Gastrocnemius medialis (tissue), 4 donors: ENCODE measurements around the gene B3GALT4. TPM values are rescaled to one million over a fixed set of nuclear protein-coding genes. Genes with fewer than 3 reads are reported as not detected.

ENCODE experiments used
- ATAC-seq, 2 donors: fragments of 150-250 bp; one replicate each; pipeline ENCODE4 v1.9.1; 2016
- DNase-seq, 2 donors: peaks; one replicate each; pipeline ENCODE4 v3.0.0-alpha.2; 2019
- H3K27ac ChIP-seq, 4 donors: fragments of 200-600 bp; sonication (generic); 1 replicate in 1 of 4; 2 replicates in 3 of 4; pipeline ENCODE4 v1.5.1; 2016 to 2018; ENCODE audit warnings: mild to moderate bottlenecking in 2 of 4, moderate library complexity in 1 of 4
- H3K27me3 ChIP-seq, 3 donors: fragments of 200-600 bp; sonication (generic) in 2 of 3; 1 replicate in 1 of 3; 2 replicates in 2 of 3; pipeline versions ENCODE4 v1.5.1 to v1.6.0; 2016 to 2019; ENCODE audit warnings: mild to moderate bottlenecking in 1 of 3, moderate library complexity in 1 of 3
- H3K36me3 ChIP-seq, 2 donors: fragments of 200-600 bp; sonication (generic) in 1 of 2; one replicate each; pipeline ENCODE4 v1.5.1; 2017 to 2018
- H3K4me1 ChIP-seq, 2 donors: fragments of 200-600 bp; sonication (generic) in 1 of 2; one replicate each; pipeline ENCODE4 v1.5.1; 2016 to 2017; ENCODE audit warnings: mild to moderate bottlenecking in 2 of 2
- H3K4me3 ChIP-seq, 4 donors: fragments of 200-600 bp; sonication (generic) in 3 of 4; 1 replicate in 1 of 4; 2 replicates in 3 of 4; pipeline ENCODE4 v1.5.1; 2016 to 2019; ENCODE audit warnings: mild to moderate bottlenecking in 2 of 4
- H3K9me3 ChIP-seq, 3 donors: fragments of 200-600 bp; sonication (generic) in 2 of 3; 1 replicate in 1 of 3; 2 replicates in 2 of 3; pipeline ENCODE4 v1.5.1; 2016 to 2019
- CTCF ChIP-seq, 5 experiments: fragments of 450-650 bp in 3 of 5; fragments of 200-600 bp in 2 of 5; sonication (generic) in 2 of 5; IDR thresholded peaks in 4 of 5; conservative IDR thresholded peaks in 1 of 5; 1 replicate in 4 of 5; 2 replicates in 1 of 5; pipeline ENCODE4 v1.5.1; 2016 to 2019; ENCODE audit warnings: antibody characterized with exemption in 5 of 5, mild to moderate bottlenecking in 3 of 5, moderate library complexity in 3 of 5
- POLR2A ChIP-seq, 2 donors: fragments of 450-650 bp; IDR thresholded peaks; one replicate each; pipeline ENCODE4 v1.6.1; 2017; ENCODE audit warnings: antibody characterized with exemption in 2 of 2, mild to moderate bottlenecking in 2 of 2, moderate library complexity in 2 of 2
- in situ Hi-C, 4 donors: fragments of 200-750 bp; cut with MboI; loops; one replicate each; pipeline versions ENCODE4 v1.15.0 to v1.8.0; 2017; ENCODE audit warnings: low sequenced_read_pairs in 4 of 4
- intact Hi-C: fragments of 100-400 bp; cut with DNase I; formaldehyde crosslinking; loops from one replicate; pipeline ENCODE4 v1.15.1; 2023; ENCODE audit warnings: low total_unique reads
- total RNA-seq, 4 donors: library from RNA; depleted of rRNA; stranded (reverse); fragments of >200 nt; gene quantifications; one replicate each; pipeline versions ENCODE4 v1.1.0 to v1.2.3, GENCODE V29; 2016

The B3GALT4 gene
- total RNA-seq, 4 donors from 2014 or later, result 1.0 to 2.0 (median 1.7) TPM

GRCh38 chr6:33248643-33248931 is 28.3 kb upstream of the B3GALT4 start:
- TF ChIP-seq CTCF (IDR thresholded peaks at IDR 0.05 in 4 of 5, conservative IDR thresholded peaks at IDR 0.05 in 1 of 5) (peak in 2 of 5 experiments; percentile 6 to 16), POLR2A (IDR thresholded peaks at IDR 0.05) (no peak)

GRCh38 chr6:33248932-33249731 is 27.8 kb upstream of the B3GALT4 start:
- Histone ChIP-seq H3K4me1 (peaks cover 10 to 17% of the 10 kb centered on the region in 2 donors), H3K4me3 (peak overlapping the region; percentile 54 to 83 (median 65)), H3K27ac (peak overlapping the region; percentile 84 to 96 (median 88)), H3K27me3 (no peaks in the 10 kb centered on the region), H3K9me3 (no peaks in the 10 kb centered on the region), H3K36me3 (peaks cover 0 to 15% of the 10 kb centered on the region in 2 donors)
- peak; percentile 96 to 98 for ATAC-seq
- DNase-seq, result peak; percentile 96 to 98
- peak in 2 of 5 experiments; percentile 16 to 30 for TF ChIP-seq CTCF (IDR thresholded peaks at IDR 0.05 in 4 of 5, conservative IDR thresholded peaks at IDR 0.05 in 1 of 5)
- TF ChIP-seq POLR2A (IDR thresholded peaks at IDR 0.05), result peak; percentile 51 to 63
- in situ Hi-C loops, result loop anchor here (5.0 to 10.0 kb wide), 6 partner anchors 54 to 234 kb away; partner anchors contain the start of gene COL11A2 (in 1 of the 4)
- intact Hi-C loops, result loop anchor here (1.0 to 5.0 kb wide), 9 partner anchors 24 to 316 kb away; partner anchors contain the start of genes BRD2, RGL2, RING1 and RPS18

More at GRCh38 chr6:33248643-33248931, 28.3 kb upstream of the B3GALT4 start:
- H3K36me3 ChIP-seq, result peaks cover 0 to 15% of the 10 kb centered on the region in 2 donors
- no peaks in the 10 kb centered on the region for H3K27me3 ChIP-seq
- no peaks in the 10 kb centered on the region for H3K9me3 ChIP-seq
- in situ Hi-C loops (loop anchor here (5.0 to 10.0 kb wide), 6 partner anchors 54 to 234 kb away; partner anchors contain the start of gene COL11A2 (in 1 of the 4)), intact Hi-C loops (loop anchor here (1.0 to 5.0 kb wide), 8 partner anchors 24 to 316 kb away; partner anchors contain the start of genes BRD2, RGL2, RING1 and RPS18)
- peak overlapping the region; percentile 84 to 96 (median 88) for H3K27ac ChIP-seq
- peaks cover 10 to 17% of the 10 kb centered on the region in 2 donors for H3K4me1 ChIP-seq
- H3K4me3 ChIP-seq, result peak overlapping the region; percentile 54 to 75 (median 65)
- DNase-seq (no peak), ATAC-seq (peak; percentile 25 to 35)

- TF ChIP-seq CTCF (IDR thresholded peaks at IDR 0.05 in 4 of 5, conservative IDR thresholded peaks at IDR 0.05 in 1 of 5), result no peak
- no peak for TF ChIP-seq POLR2A (IDR thresholded peaks at IDR 0.05)
- H3K27ac ChIP-seq, result peak overlapping the region; percentile 84 to 96 (median 88)
- H3K27me3 ChIP-seq, result no peaks in the 10 kb centered on the region
- peaks cover 0 to 15% of the 10 kb centered on the region in 2 donors for H3K36me3 ChIP-seq
- H3K4me1 ChIP-seq, result peaks cover 10 to 17% of the 10 kb centered on the region in 2 donors
- intact Hi-C loops (loop anchor here (1.0 to 5.0 kb wide), 6 partner anchors 23 to 317 kb away; partner anchors contain the start of genes BRD2, RGL2, RING1 and RPS18), in situ Hi-C loops (loop anchor here (5.0 to 10.0 kb wide), 6 partner anchors 55 to 235 kb away; partner anchors contain the start of gene COL11A2 (in 1 of the 4))
- no peaks in the 10 kb centered on the region for H3K9me3 ChIP-seq
- DNase-seq (peak in 1 of 2 donors; percentile 18), ATAC-seq (no peak)
- peak overlapping the region; percentile 54 to 83 (median 65) for H3K4me3 ChIP-seq
Observed at GRCh38 chr6:33249732-33250630, 26.9 kb upstream of the B3GALT4 start.

GRCh38 chr6:33250731-33251130 is 26.2 kb upstream of the B3GALT4 start:
- DNase-seq (no peak), ATAC-seq (no peak)
- Histone ChIP-seq H3K9me3 (no peaks in the 10 kb centered on the region), H3K36me3 (peaks cover 0 to 15% of the 10 kb centered on the region in 2 donors), H3K4me1 (peaks cover 10 to 17% of the 10 kb centered on the region in 2 donors), H3K27me3 (no peaks in the 10 kb centered on the region), H3K27ac (peak overlapping the region in 1 of 4 donors; percentile 96), H3K4me3 (no peak overlapping the region)
- intact Hi-C loops, result no loop called here
- TF ChIP-seq CTCF (IDR thresholded peaks at IDR 0.05 in 4 of 5, conservative IDR thresholded peaks at IDR 0.05 in 1 of 5) (no peak), POLR2A (IDR thresholded peaks at IDR 0.05) (no peak)
- in situ Hi-C loops, result no loop called here
